GM12892 (cell line): ENCODE data around the gene ZNF385C.

ENCODE experiments used
- POLR2A ChIP-seq: IDR thresholded peaks from 2 replicates; pipeline ENCODE4 v1.6.1; 2011; ENCODE audit warnings: low read depth, low read length, control low read depth
- POLR2AphosphoS5 ChIP-seq: IDR thresholded peaks from 2 replicates; pipeline ENCODE4 v1.6.1; 2011; ENCODE audit warnings: low read depth, low read length, control low read depth

- TF ChIP-seq POLR2AphosphoS5 (no peak), POLR2A (no peak)
These were observed 47.3 kb downstream of the ZNF385C start for GRCh38 chr17:42051013-42051400.
